DOHH2 (cell line): ENCODE measurements around the gene ELK3.

ENCODE experiments used
- H3F3A ChIP-seq: fragments of 200-600 bp; sonication (generic), shearing (Covaris generic); 2 replicates; pipeline ENCODE4 v1.6.0; 2016; ENCODE audit warnings: antibody characterized with exemption, mild to moderate bottlenecking; ENCODE audit not compliant: control insufficient read depth, insufficient read depth
- H3K27ac ChIP-seq: fragments of 200-600 bp; sonication (generic); 2 replicates; pipeline ENCODE4 v1.5.1; 2014; ENCODE audit warnings: low read depth, mild to moderate bottlenecking, low read length, moderate library complexity
- H3K27me3 ChIP-seq: fragments of 200-600 bp; sonication (generic); 2 replicates; pipeline ENCODE4 v1.6.1; 2014; ENCODE audit warnings: mild to moderate bottlenecking, low read length, mixed read lengths; ENCODE audit not compliant: control insufficient read depth
- H3K36me3 ChIP-seq: fragments of 200-600 bp; sonication (generic); 2 replicates; pipeline ENCODE4 v1.6.1; 2014; ENCODE audit warnings: mild to moderate bottlenecking, low read length, moderate library complexity, mixed read lengths; ENCODE audit not compliant: control insufficient read depth
- H3K4me1 ChIP-seq: fragments of 200-600 bp; sonication (generic); 2 replicates; pipeline ENCODE4 v1.6.1; 2014; ENCODE audit warnings: mild to moderate bottlenecking, low read length, mixed read lengths; ENCODE audit not compliant: control insufficient read depth
- H3K4me2 ChIP-seq: fragments of 200-600 bp; sonication (generic); 2 replicates; pipeline ENCODE4 v1.6.0; 2014; ENCODE audit warnings: mild to moderate bottlenecking, low read length, moderate library complexity
- H3K4me3 ChIP-seq: fragments of 200-600 bp; sonication (generic); 2 replicates; pipeline ENCODE4 v1.5.1; 2014; ENCODE audit warnings: mild to moderate bottlenecking, low read length, mixed read lengths
- H3K79me2 ChIP-seq: fragments of 200-600 bp; sonication (generic); 2 replicates; pipeline ENCODE4 v1.6.1; 2014; ENCODE audit warnings: mild to moderate bottlenecking, low read length, mixed read lengths; ENCODE audit not compliant: control insufficient read depth
- H3K9me2 ChIP-seq: fragments of 200-600 bp; sonication (generic); replicated peaks from 2 replicates; pipeline ENCODE4 v1.6.1; 2014; ENCODE audit warnings: mild to moderate bottlenecking, low read length, mixed read lengths; ENCODE audit not compliant: control insufficient read depth
- H3K9me3 ChIP-seq: fragments of 200-600 bp; sonication (generic); 2 replicates; pipeline ENCODE4 v1.6.1; 2014; ENCODE audit warnings: antibody characterized with exemption, low read length, mixed read lengths; ENCODE audit not compliant: control insufficient read depth, insufficient read depth
- H4K20me1 ChIP-seq: fragments of 200-600 bp; sonication (generic); 2 replicates; pipeline ENCODE4 v1.6.0; 2014; ENCODE audit warnings: low read depth, mild to moderate bottlenecking, antibody characterized with exemption, low read length, moderate library complexity; ENCODE audit not compliant: control insufficient read depth, insufficient read depth
- EZH2phosphoT487 ChIP-seq: fragments of 200-600 bp; sonication (generic); IDR thresholded peaks from 2 replicates; pipeline ENCODE4 v1.6.1; 2017; ENCODE audit warnings: borderline replicate concordance, mild to moderate bottlenecking, antibody characterized with exemption, low read length, moderate library complexity, mixed read lengths
- TF ChIP-seq, protein P1 (sequence below): fragments of 200-600 bp; sonication (generic); IDR thresholded peaks from one replicate; pipeline ENCODE4 v1.5.1; 2014; ENCODE audit warnings: antibody characterized with exemption, mild to moderate bottlenecking, low read depth, low read length; ENCODE audit not compliant: poor library complexity, severe bottlenecking

Gene ELK3

DNA sequence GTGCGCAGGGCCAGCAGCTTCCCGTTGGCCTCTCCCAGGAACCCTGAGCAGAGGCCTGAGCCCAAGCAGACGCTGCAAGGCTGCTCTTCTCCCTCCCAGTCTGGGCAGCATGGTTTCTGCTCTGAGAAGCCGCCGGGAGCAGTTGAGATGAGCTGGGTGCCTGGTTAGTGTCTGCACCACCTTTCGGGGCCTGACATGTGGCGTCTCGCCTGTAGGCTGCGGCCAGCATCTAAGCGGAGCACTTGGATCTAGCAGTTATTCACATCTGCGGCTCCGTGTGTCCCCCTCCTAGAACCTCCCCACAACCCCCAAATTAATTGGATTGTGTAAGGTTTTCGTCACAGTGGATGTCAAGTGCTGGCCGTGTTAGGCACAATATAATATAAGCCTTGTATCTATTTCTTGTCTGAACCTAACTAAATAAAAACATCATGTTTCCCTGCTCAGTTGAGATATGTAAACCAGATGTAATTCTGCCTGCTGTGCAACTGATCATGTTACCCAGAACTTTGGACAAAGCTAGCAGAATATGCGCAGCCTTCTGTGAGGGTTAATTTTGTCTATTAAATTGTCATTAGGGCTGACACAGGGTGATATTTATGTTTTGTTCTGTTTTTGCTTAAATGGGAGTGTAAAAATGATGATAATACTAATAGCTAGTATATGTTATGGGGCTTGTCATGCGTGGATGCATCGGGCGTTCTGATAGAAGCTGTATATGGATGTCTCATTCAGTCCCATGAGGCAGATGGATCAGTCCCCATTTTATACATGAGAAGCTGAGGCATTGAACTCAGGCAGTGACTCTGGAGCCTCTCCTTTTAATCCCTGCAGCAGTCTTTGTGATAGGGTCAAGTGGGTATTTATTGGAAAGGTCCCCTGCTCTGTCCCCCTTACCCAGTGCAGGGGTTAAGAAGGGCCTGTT is 45.8 kb downstream of the ELK3 start:
- no peaks in the 10 kb centered on the region; the same call in 1 of the 2 replicates for H3K36me3 ChIP-seq
- no peak overlapping the region for H3K4me3 ChIP-seq
- TF ChIP-seq EZH2phosphoT487: no peak
- TF ChIP-seq, protein P1, sequence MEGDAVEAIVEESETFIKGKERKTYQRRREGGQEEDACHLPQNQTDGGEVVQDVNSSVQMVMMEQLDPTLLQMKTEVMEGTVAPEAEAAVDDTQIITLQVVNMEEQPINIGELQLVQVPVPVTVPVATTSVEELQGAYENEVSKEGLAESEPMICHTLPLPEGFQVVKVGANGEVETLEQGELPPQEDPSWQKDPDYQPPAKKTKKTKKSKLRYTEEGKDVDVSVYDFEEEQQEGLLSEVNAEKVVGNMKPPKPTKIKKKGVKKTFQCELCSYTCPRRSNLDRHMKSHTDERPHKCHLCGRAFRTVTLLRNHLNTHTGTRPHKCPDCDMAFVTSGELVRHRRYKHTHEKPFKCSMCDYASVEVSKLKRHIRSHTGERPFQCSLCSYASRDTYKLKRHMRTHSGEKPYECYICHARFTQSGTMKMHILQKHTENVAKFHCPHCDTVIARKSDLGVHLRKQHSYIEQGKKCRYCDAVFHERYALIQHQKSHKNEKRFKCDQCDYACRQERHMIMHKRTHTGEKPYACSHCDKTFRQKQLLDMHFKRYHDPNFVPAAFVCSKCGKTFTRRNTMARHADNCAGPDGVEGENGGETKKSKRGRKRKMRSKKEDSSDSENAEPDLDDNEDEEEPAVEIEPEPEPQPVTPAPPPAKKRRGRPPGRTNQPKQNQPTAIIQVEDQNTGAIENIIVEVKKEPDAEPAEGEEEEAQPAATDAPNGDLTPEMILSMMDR: no peak
- H3F3A ChIP-seq: no peaks in the 10 kb centered on the region
- H3K27ac ChIP-seq: no peak overlapping the region
- H3K4me2 ChIP-seq: no peak overlapping the region
- H3K79me2 ChIP-seq: peaks cover 11% of the 10 kb centered on the region; the same call in 1 of the 2 replicates
- no peaks in the 10 kb centered on the region for H3K27me3 ChIP-seq
- H3K9me3 ChIP-seq: no peaks in the 10 kb centered on the region
- no peaks in the 10 kb centered on the region for H3K9me2 ChIP-seq
- H3K4me1 ChIP-seq: no peaks in the 10 kb centered on the region
- H4K20me1 ChIP-seq: 0 out of 2 replicates have a peak, but pooled peaks cover 3% of the 10 kb centered on the region

DNA sequence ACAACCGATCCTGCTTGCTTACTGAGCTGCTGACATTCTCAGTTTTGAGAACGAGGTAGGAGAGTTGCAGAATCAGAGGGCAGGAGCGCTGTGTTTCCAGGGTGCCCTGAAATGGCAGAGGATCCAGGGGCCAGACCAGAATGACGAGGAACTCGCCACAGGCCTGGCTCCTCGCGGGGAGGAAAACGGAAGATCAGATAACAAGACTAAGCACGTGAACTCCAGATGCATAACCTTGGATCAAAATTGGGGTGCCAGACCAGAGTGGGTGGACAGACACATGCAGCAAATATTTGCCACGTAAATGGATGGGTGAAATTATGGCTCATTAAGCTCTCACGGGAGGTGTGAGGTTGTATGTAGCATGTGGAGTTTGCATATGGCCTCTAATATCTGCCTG is 46.5 kb downstream of the ELK3 start:
- no peaks in the 10 kb centered on the region for H3F3A ChIP-seq
- H4K20me1 ChIP-seq: 0 out of 2 replicates have a peak, but pooled peaks cover 3% of the 10 kb centered on the region
- H3K9me2 ChIP-seq: no peaks in the 10 kb centered on the region
- H3K27me3 ChIP-seq: no peaks in the 10 kb centered on the region
- H3K36me3 ChIP-seq: no peaks in the 10 kb centered on the region
- no peaks in the 10 kb centered on the region for H3K9me3 ChIP-seq
- no peak overlapping the region for H3K4me2 ChIP-seq
- no peak overlapping the region for H3K4me3 ChIP-seq
- peaks cover 11% of the 10 kb centered on the region; the same call in 1 of the 2 replicates for H3K79me2 ChIP-seq
- H3K4me1 ChIP-seq: no peaks in the 10 kb centered on the region
- TF ChIP-seq, protein P1: no peak
- no peak for TF ChIP-seq EZH2phosphoT487
- H3K27ac ChIP-seq: no peak overlapping the region

- Histone ChIP-seq H3K27me3 (no peaks in the 10 kb centered on the region), H3F3A (no peaks in the 10 kb centered on the region), H4K20me1 (0 out of 2 replicates have a peak, but pooled peaks cover 3% of the 10 kb centered on the region), H3K9me2 (no peaks in the 10 kb centered on the region), H3K4me1 (no peaks in the 10 kb centered on the region), H3K4me2 (no peak overlapping the region), H3K27ac (no peak overlapping the region), H3K36me3 (no peaks in the 10 kb centered on the region), H3K79me2 (peaks cover 11% of the 10 kb centered on the region; the same call in 1 of the 2 replicates), H3K4me3 (no peak overlapping the region), H3K9me3 (no peaks in the 10 kb centered on the region)
- TF ChIP-seq, protein P1: no peak
- no peak for TF ChIP-seq EZH2phosphoT487
Measured at GRCh38 chr12:96241431-96241830, 47.3 kb downstream of the ELK3 start.
